Fibroblast of mammary gland (primary cell): ENCODE measurements around the gene NLRC4.

Experiments
- DNase-seq: peaks from one replicate; pipeline ENCODE4 v3.0.0-alpha.2; 2010; ENCODE audit warnings: low read depth
- H3K4me3 ChIP-seq: 2 replicates; pipeline ENCODE4 v1.5.1; 2011; ENCODE audit warnings: low read depth, mild to moderate bottlenecking, low read length, moderate library complexity; ENCODE audit not compliant: control insufficient read depth
- TF ChIP-seq, protein P1 (sequence below): conservative IDR thresholded peaks from 2 replicates; pipeline ENCODE4 v1.5.1; 2011; ENCODE audit warnings: low read depth, low read length, inconsistent platforms; ENCODE audit not compliant: control insufficient read depth, insufficient read depth

NLRC4 gene

DNA sequence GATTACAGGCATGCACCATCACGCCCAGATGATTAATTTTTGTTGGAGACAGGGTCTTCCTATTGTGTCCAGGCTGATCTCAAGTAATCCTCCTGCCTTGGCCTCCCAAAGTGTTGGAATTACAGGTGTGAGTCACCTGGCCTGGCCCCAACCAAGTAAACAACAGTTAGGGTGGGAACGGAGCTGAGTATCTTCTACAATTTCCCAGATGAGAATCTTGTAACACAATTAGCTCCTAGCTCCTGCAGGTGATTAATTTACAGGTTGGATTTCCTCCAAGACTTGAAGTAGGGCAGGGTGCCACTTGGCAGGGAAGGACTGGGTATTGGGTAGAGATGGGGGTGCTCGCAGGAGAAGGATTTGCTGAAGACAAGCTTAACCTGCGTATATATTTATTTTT is 17.8 kb downstream of the NLRC4 start:
- no peak for DNase-seq
- H3K4me3 ChIP-seq = no peak overlapping the region
- TF ChIP-seq, protein P1, sequence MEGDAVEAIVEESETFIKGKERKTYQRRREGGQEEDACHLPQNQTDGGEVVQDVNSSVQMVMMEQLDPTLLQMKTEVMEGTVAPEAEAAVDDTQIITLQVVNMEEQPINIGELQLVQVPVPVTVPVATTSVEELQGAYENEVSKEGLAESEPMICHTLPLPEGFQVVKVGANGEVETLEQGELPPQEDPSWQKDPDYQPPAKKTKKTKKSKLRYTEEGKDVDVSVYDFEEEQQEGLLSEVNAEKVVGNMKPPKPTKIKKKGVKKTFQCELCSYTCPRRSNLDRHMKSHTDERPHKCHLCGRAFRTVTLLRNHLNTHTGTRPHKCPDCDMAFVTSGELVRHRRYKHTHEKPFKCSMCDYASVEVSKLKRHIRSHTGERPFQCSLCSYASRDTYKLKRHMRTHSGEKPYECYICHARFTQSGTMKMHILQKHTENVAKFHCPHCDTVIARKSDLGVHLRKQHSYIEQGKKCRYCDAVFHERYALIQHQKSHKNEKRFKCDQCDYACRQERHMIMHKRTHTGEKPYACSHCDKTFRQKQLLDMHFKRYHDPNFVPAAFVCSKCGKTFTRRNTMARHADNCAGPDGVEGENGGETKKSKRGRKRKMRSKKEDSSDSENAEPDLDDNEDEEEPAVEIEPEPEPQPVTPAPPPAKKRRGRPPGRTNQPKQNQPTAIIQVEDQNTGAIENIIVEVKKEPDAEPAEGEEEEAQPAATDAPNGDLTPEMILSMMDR = no peak

- no peak for DNase-seq
- TF ChIP-seq, protein P1 = no peak
- no peak overlapping the region for H3K4me3 ChIP-seq
Observed at GRCh38 chr2:32242331-32242730, 22.4 kb downstream of the NLRC4 start.

DNA sequence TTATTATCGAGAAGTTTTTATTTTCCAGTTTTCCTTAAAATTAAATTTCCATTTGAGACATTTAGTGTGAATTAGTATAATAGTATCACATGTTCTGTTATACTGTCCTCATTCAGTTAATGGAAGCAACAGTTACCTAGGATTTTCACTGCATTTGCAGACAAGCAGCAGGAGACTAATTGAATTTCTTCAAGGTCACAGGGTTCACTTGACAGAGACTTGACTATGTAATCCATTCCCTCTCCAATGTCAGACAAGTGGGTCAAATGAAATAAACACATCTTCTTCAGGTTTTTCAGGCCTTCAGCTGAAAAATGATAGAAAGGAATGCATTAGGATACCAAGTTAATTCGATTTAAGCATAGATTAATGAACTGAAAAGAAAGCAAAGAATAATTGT is 26.7 kb downstream of the NLRC4 start:
- DNase-seq = no peak
- TF ChIP-seq, protein P1 = no peak

DNA sequence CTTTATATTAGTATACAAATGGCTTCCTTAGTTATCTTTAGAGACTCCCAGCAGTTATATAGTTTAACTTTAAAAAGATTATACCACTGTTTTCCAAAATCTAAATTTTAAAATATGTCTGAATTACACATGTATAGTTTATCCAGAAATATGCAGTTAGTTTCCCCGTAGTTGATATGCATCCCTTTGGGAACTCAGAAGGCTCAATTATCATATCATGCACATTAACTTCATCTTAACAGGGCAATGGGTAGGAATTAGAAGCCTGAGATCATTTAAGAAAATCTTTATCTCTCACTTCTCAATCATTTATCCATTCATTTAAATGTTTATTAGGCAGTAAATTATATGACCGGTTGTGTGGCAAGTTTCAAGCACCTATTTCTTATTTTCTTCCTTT is 27.2 kb downstream of the NLRC4 start:
- TF ChIP-seq, protein P1 = no peak
- DNase-seq = no peak

More for the DNA sequence above, 26.7 kb downstream of the NLRC4 start:
- H3K4me3 ChIP-seq = no peak overlapping the region

GRCh38 chr2:32235315-32235714 is 29.4 kb downstream of the NLRC4 start:
- DNase-seq = no peak
- H3K4me3 ChIP-seq = no peak overlapping the region
- TF ChIP-seq, protein P1 = no peak

More for the DNA sequence above, 27.2 kb downstream of the NLRC4 start:
- no peak overlapping the region for H3K4me3 ChIP-seq

- DNase-seq = no peak
- no peak overlapping the region for H3K4me3 ChIP-seq
- TF ChIP-seq, protein P1 = no peak
Observed at GRCh38 chr2:32231959-32232358, 32.7 kb downstream of the NLRC4 start.

DNA sequence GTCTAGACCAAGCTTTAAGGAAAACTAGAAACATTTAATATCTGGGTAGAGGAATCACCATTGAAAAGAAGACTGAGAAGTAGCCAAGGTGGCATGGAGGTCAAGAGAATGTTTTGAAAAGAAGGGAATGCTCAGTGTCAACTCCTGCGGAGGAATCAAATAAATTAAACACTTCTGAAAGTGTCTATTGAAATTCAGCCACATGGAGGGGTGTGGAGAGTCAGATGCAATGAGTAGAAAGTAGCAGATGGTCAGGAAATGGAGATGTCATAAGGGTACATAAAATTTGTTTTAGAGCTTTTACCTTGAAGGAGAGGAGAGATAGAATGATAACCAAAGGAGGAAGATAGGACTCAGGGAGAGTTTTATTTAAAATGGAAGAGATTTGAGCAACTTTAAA is 35.1 kb downstream of the NLRC4 start:
- DNase-seq = no peak
- TF ChIP-seq, protein P1 = no peak
- no peak overlapping the region for H3K4me3 ChIP-seq
